ENCODE data around the gene WNT1. TPM values are rescaled to one million over a fixed set of nuclear protein-coding genes. Genes with fewer than 3 reads are reported as not detected.

The WNT1 gene
- total and polyA plus RNA-seq, 4 donors: 0.09 to 0.20 (median 0.15) TPM; not detected in 1

GRCh38 chr12:49030119-49030518 lies 52.0 kb downstream of the WNT1 start:
- peaks cover 21 to 78% (median 67%) of the 10 kb centered on the region in 4 donors for H3K36me3 ChIP-seq (ENCODE audit: control insufficient read depth in 4 of 4, insufficient read depth in 4 of 4, low read length in 4 of 4)
- H3K27me3 ChIP-seq (ENCODE audit: control insufficient read depth in 3 of 3, insufficient read depth in 3 of 3, low read length in 2 of 3): no peaks in the 10 kb centered on the region
- H3K4me1 ChIP-seq (ENCODE audit: control insufficient read depth in 5 of 5, insufficient read depth in 5 of 5, low read length in 5 of 5): peaks cover 0 to 4% (median 0%) of the 10 kb centered on the region in 5 donors
- ATAC-seq (ENCODE audit: insufficient read depth, low FRiP score) (no peak), DNase-seq (no peak)
- H3K9me3 ChIP-seq (ENCODE audit: control insufficient read depth in 4 of 4, insufficient read depth in 3 of 4, low read length in 3 of 4): peaks cover 0 to 2% (median 0%) of the 10 kb centered on the region in 4 donors
- H3K4me3 ChIP-seq: no peak overlapping the region
- no peak overlapping the region for H3K27ac ChIP-seq (ENCODE audit: low read depth in 1 of 2, low read length in 1 of 2)
- WGBS, 2 donors: 93 to 95% methylated on average over 8 of the region's 8 CpGs
- no peak overlapping the region for H3K9ac ChIP-seq (ENCODE audit: insufficient read depth in 1 of 2, low read length in 2 of 2)
- TF ChIP-seq, protein P1, sequence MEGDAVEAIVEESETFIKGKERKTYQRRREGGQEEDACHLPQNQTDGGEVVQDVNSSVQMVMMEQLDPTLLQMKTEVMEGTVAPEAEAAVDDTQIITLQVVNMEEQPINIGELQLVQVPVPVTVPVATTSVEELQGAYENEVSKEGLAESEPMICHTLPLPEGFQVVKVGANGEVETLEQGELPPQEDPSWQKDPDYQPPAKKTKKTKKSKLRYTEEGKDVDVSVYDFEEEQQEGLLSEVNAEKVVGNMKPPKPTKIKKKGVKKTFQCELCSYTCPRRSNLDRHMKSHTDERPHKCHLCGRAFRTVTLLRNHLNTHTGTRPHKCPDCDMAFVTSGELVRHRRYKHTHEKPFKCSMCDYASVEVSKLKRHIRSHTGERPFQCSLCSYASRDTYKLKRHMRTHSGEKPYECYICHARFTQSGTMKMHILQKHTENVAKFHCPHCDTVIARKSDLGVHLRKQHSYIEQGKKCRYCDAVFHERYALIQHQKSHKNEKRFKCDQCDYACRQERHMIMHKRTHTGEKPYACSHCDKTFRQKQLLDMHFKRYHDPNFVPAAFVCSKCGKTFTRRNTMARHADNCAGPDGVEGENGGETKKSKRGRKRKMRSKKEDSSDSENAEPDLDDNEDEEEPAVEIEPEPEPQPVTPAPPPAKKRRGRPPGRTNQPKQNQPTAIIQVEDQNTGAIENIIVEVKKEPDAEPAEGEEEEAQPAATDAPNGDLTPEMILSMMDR (IDR thresholded peaks at IDR 0.05; ENCODE audit: control extremely low read depth, extremely low read depth): no peak

DNA sequence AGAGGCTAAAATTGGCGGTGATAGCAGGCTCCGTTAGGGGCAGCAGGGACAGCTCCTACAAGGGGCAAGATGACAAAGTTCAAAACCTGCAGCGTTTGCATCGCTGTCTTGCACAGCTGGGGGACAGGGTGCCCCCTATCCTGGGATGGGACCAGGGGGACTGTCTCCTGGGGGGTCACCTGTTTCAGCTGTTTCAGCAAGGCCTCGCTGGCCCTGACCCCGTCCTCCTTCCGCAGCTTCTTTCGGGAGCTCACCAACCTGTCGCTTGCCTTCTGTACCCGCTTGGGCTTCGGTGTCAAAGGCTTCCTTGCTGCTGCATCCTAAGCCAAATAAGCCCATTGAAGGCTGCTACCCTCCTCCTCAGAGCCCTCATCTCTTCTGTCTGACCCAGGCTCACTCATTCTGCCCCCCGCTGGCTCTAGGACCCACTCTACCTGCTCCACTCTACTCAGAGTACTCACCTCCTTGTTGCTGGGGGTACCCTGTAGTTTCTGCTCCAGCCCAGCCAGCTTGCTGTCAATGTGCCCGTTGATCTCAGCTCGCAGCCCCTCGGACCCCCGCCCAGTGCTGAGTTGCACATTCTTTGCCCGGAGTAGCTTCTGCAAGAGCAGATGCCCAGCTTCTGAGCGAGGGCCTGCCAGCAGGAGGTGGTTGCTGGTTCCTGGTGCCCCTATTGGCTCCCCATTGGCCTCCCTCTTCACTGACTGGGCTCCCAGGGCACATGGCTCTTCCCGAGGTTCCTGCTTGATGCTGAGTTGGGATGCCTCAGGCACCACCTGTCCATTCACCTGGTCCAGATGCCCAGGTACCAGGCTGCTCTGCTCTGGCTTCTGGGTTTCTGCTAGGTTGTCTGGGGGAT lies 52.8 kb downstream of the WNT1 start:
- Histone ChIP-seq H3K4me1 (ENCODE audit: control insufficient read depth in 5 of 5, insufficient read depth in 5 of 5, low read length in 5 of 5) (peaks cover 0 to 4% (median 0%) of the 10 kb centered on the region in 5 donors), H3K27me3 (ENCODE audit: control insufficient read depth in 3 of 3, insufficient read depth in 3 of 3, low read length in 2 of 3) (no peaks in the 10 kb centered on the region), H3K9ac (ENCODE audit: insufficient read depth in 1 of 2, low read length in 2 of 2) (no peak overlapping the region), H3K9me3 (ENCODE audit: control insufficient read depth in 4 of 4, insufficient read depth in 3 of 4, low read length in 3 of 4) (peaks cover 0 to 2% (median 0%) of the 10 kb centered on the region in 4 donors), H3K4me3 (no peak overlapping the region), H3K36me3 (ENCODE audit: control insufficient read depth in 4 of 4, insufficient read depth in 4 of 4, low read length in 4 of 4) (peaks cover 21 to 76% (median 61%) of the 10 kb centered on the region in 4 donors), H3K27ac (ENCODE audit: low read depth in 1 of 2, low read length in 1 of 2) (no peak overlapping the region)
- WGBS, 2 donors: 96 to 98% methylated on average over 19 of the region's 19 CpGs
- no peak for DNase-seq
- TF ChIP-seq, protein P1 (IDR thresholded peaks at IDR 0.05; ENCODE audit: control extremely low read depth, extremely low read depth): no peak
- no peak for ATAC-seq (ENCODE audit: insufficient read depth, low FRiP score)

DNA sequence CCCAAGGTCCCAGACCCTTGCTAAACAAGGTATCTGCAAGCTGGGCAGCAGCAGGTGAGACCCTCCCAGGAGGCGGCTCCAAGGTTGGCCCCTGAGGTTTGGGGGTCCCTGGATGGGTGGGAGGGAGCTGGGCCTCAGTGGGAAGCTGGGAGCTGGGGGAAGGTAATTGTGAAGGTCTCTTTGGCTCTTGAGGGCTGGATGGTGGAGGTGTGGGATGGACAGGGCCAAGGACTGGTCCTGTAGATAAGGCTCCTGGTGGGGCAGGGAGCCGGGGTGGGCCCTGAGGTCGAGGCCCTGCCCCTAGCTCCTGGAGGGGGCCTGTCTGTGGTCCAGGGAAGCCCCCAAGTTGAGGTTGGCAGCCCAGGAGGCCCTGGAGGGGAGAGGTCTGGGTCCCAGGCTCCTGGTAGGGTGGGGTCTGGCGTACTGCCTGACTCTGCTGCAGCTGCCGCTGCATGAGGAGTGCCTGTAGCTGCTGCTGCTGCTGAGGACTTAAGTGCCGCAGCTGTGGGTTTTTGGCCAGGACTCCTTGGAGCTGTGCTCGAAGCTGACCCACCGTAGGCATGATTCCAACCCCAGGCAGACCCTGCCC lies 53.5 kb downstream of the WNT1 start:
- no peak overlapping the region for H3K9ac ChIP-seq (ENCODE audit: insufficient read depth in 1 of 2, low read length in 2 of 2)
- H3K9me3 ChIP-seq (ENCODE audit: control insufficient read depth in 4 of 4, insufficient read depth in 3 of 4, low read length in 3 of 4): no peaks in the 10 kb centered on the region
- DNase-seq: no peak
- TF ChIP-seq, protein P1 (IDR thresholded peaks at IDR 0.05; ENCODE audit: control extremely low read depth, extremely low read depth): no peak
- peaks cover 0 to 4% (median 0%) of the 10 kb centered on the region in 5 donors for H3K4me1 ChIP-seq (ENCODE audit: control insufficient read depth in 5 of 5, insufficient read depth in 5 of 5, low read length in 5 of 5)
- H3K36me3 ChIP-seq (ENCODE audit: control insufficient read depth in 4 of 4, insufficient read depth in 4 of 4, low read length in 4 of 4): peaks cover 16 to 68% (median 55%) of the 10 kb centered on the region in 4 donors
- H3K4me3 ChIP-seq: no peak overlapping the region
- 91 to 92% methylated on average over 8 of the region's 8 CpGs for WGBS, 2 donors
- no peak overlapping the region for H3K27ac ChIP-seq (ENCODE audit: low read depth in 1 of 2, low read length in 1 of 2)
- H3K27me3 ChIP-seq (ENCODE audit: control insufficient read depth in 3 of 3, insufficient read depth in 3 of 3, low read length in 2 of 3): no peaks in the 10 kb centered on the region
- no peak for ATAC-seq (ENCODE audit: insufficient read depth, low FRiP score)

Small RNAs within 50 kb of the gene (small RNA-seq; reads per million reads assigned to genes)
- gene RNU6-940P (ENCODE audit: low replicate concordance): not detected

Other genes with a start within 250 kb of the WNT1 start
- gene ADCY6, start 189.2 kb upstream of the WNT1 start, total RNA-seq: 10 to 100 TPM; 33.4 to 37.0 TPM
- 10 to 100 TPM; 14.4 to 19.0 TPM for gene ADCY6, start 189.2 kb upstream of the WNT1 start, polyA plus RNA-seq
- gene CACNB3, start 159.8 kb upstream of the WNT1 start, total RNA-seq: 10 to 100 TPM; 12.3 to 33.1 TPM
- gene CACNB3, start 159.8 kb upstream of the WNT1 start, polyA plus RNA-seq: 1 to 10 TPM; 8.3 to 9.9 TPM
- gene DDX23, start 126.2 kb upstream of the WNT1 start, total RNA-seq: 10 to 100 TPM; 62.9 to 86.7 TPM
- gene DDX23, start 126.2 kb upstream of the WNT1 start, polyA plus RNA-seq: 10 to 100 TPM; 36.6 to 60.5 TPM
- gene RND1, start 112.5 kb upstream of the WNT1 start, total RNA-seq: 1 to 10 TPM; 5.3 to 8.6 TPM
- gene RND1, start 112.5 kb upstream of the WNT1 start, polyA plus RNA-seq: 10 to 100 TPM; 22.0 to 80.5 TPM
- 10 to 100 TPM; 13.1 to 61.1 TPM for gene FKBP11, start 52.8 kb upstream of the WNT1 start, total RNA-seq
- gene FKBP11, start 52.8 kb upstream of the WNT1 start, polyA plus RNA-seq: 10 to 100 TPM; 65.0 to 69.9 TPM
- gene ARF3, start 20.8 kb upstream of the WNT1 start, total RNA-seq: 100 to 1,000 TPM in 1 of 2 donors, 10 to 100 TPM in 1; 37.9 to 194 TPM
- 100 to 1,000 TPM; 104 to 118 TPM for gene ARF3, start 20.8 kb upstream of the WNT1 start, polyA plus RNA-seq
- gene WNT10B, start 6.6 kb upstream of the WNT1 start, total RNA-seq: under 1 TPM in 1 of 2 donors, not detected in 1; 0.43 TPM
- under 1 TPM; 0.24 to 0.35 TPM for gene WNT10B, start 6.6 kb upstream of the WNT1 start, polyA plus RNA-seq
- under 1 TPM; 0.11 to 0.12 TPM for gene DDN, start 21.1 kb downstream of the WNT1 start, total RNA-seq
- under 1 TPM; 0.04 to 0.07 TPM for gene DDN, start 21.1 kb downstream of the WNT1 start, polyA plus RNA-seq
- gene PRKAG1, start 40.5 kb downstream of the WNT1 start, total RNA-seq: 10 to 100 TPM; 33.1 to 53.6 TPM
- gene PRKAG1, start 40.5 kb downstream of the WNT1 start, polyA plus RNA-seq: 10 to 100 TPM; 45.7 to 54.5 TPM
- gene KMT2D, start 82.5 kb downstream of the WNT1 start, total RNA-seq: 100 to 1,000 TPM in 1 of 2 donors, 10 to 100 TPM in 1; 58.7 to 115 TPM
- gene KMT2D, start 82.5 kb downstream of the WNT1 start, polyA plus RNA-seq: 10 to 100 TPM; 27.6 to 39.7 TPM
- gene RHEBL1, start 91.7 kb downstream of the WNT1 start, total RNA-seq: 1 to 10 TPM in 1 of 2 donors, under 1 TPM in 1; 0.51 to 2.4 TPM
- 1 to 10 TPM; 1.8 to 2.6 TPM for gene RHEBL1, start 91.7 kb downstream of the WNT1 start, polyA plus RNA-seq
- 1 to 10 TPM; 1.3 to 2.6 TPM for gene DHH, start 116.5 kb downstream of the WNT1 start, total RNA-seq
- under 1 TPM; 0.16 to 0.64 TPM for gene DHH, start 116.5 kb downstream of the WNT1 start, polyA plus RNA-seq
- gene LMBR1L, start 132.5 kb downstream of the WNT1 start, total RNA-seq: 10 to 100 TPM; 38.5 to 70.1 TPM
- gene LMBR1L, start 132.5 kb downstream of the WNT1 start, polyA plus RNA-seq: 10 to 100 TPM; 34.8 to 39.0 TPM
- 100 to 1,000 TPM; 261 to 900 TPM for gene TUBA1B, start 153.1 kb downstream of the WNT1 start, total RNA-seq
- gene TUBA1B, start 153.1 kb downstream of the WNT1 start, polyA plus RNA-seq: 1,000 to 10,000 TPM in 1 of 2 donors, 100 to 1,000 TPM in 1; 415 to 1,091 TPM
- 100 to 1,000 TPM; 264 to 270 TPM for gene TUBA1A, start 210.8 kb downstream of the WNT1 start, total RNA-seq
- 100 to 1,000 TPM in 1 of 2 donors, 10 to 100 TPM in 1; 89.7 to 253 TPM for gene TUBA1A, start 210.8 kb downstream of the WNT1 start, polyA plus RNA-seq